NCI-H146 (cell line): Measurements from ENCODE around the gene MVB12A.
A peak's percentile ranks its signal among the peaks of the same experiment; 100 is the strongest.

ENCODE experiments used
- DNase-seq: peaks from one replicate; lab custom pipeline; 2025; lab: John Stamatoyannopoulos, UW

Gene MVB12A

DNA sequence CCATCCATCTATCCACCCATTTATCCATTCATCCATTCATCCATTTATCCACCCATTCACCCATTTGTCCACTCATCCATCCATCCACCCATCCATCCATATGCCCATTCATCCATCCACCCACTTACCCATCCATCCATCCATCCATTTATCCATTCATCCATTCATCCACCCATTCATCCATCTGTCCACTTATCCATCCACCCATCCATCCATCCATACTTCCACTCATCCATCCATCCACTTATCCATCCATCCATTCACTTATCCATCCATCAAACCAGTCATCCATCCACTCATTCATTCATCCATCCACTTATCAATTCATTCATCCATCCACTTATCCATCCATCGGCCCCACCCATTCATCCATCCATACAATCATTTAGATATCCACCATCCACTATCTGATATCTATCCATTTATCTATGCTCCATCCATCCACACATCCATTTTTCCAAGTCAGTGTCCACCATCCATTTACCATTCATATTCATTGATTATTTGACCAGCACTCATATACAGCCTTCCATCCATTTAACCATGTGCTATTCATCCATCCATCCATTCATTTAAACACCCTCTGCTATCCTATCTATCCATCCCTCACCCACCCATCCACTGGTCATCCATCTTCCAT lies 25.8 kb downstream of the MVB12A start:
- DNase-seq: no peak

DNA sequence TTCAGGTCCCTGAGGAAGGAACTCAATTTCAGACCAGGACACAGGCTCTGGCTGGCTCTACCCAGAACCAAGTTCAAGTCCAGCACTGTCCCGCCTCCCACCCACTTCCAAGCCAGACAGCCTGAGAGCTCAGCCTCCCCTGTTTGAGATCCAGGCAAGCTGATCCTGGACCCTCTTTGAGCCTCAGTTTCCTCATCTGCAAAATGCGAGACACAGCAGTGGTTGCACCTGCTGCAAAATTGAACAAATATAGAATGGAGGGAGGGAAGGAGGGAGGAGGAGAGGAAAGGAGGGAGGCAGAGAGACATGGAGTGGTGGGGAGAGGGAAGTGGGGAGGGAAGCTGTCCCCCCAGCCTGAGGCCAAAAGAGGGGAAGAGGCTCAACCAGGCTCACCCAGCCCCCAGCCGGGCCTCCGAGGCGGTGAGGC lies 27.9 kb downstream of the MVB12A start:
- DNase-seq: no peak

DNA sequence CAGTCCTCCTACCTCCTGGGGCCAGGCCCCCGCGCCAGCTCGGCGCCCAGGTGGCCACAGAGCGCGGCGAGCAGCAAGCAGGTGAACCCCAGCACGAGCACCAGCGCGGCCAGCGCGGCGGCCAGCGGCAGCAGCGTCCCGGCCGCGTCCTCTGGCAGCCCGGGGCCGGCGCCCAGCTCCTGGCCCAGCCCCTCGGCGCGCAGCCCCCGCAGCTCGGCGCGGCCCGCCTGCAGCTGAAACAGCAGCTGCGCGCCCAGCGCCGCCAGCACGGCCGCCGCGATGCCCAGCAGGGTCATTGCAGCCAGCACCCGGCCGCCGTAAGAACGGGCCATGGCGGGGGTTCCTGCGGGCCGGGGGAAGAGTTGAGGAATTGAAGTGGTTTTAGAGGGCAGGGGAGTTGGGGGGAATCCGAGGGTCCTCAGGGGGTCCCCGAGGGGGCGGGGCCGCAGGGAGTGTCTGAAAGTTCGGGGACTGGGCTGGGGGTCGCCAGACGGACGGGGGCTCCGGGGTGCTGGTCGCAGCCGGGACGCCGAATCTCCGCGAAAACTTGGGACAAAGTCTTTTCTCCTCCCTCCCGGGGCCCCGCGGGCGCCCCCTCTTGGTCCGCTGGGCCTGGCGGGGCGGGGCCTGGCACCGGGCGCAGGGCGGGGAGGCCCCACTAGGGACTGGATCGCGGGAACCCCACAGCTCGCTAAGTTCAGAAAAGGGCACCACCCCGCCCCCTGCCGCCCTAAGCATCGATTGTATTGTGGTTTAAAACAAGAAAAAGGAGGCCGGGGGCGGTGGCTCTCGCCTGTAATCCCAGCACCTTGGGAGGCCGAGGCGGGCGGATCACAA lies 28.5 kb downstream of the MVB12A start, which contains the start of gene TMEM221:
TMEM221 (minus strand) TSS at position 538 of the 837 bp plus-strand sequence; CDS start at position 332, 206 bp downstream.
- peak; percentile 44 for DNase-seq

- no peak for DNase-seq
Measured at GRCh38 chr19:17450264-17451075, 30.6 kb downstream of the MVB12A start.

GRCh38 chr19:17451820-17452219 lies 32.0 kb downstream of the MVB12A start:
- no peak for DNase-seq

DNA sequence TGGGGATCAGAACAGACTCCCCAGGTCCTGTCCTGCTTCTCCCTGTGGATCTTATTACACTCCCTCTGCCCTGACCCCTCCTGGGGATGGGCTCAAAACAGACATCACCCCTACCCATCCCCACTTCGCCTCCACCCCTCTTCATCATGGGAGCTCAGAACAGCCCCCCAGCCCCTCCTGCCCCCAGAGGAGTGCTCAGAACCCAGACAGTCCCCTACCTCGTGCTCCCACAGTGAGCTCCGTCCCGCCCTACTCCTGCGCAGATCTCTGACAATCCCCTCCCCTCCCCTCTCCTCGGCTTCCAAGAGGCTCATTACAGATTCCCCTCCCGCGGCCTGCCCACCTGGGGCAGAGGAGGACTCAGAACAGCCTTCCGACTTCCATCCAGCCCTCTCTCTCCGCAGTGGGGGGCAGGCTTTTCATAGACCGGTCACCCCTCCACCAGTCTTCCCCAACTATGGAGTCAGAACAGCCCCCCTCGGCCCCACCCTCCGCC lies 34.8 kb downstream of the MVB12A start:
- peak; percentile 27 for DNase-seq

- peak; percentile 34 for DNase-seq
Measured at GRCh38 chr19:17455308-17456123, 35.7 kb downstream of the MVB12A start.

GRCh38 chr19:17456127-17456526 lies 36.3 kb downstream of the MVB12A start:
- DNase-seq: no peak

DNA sequence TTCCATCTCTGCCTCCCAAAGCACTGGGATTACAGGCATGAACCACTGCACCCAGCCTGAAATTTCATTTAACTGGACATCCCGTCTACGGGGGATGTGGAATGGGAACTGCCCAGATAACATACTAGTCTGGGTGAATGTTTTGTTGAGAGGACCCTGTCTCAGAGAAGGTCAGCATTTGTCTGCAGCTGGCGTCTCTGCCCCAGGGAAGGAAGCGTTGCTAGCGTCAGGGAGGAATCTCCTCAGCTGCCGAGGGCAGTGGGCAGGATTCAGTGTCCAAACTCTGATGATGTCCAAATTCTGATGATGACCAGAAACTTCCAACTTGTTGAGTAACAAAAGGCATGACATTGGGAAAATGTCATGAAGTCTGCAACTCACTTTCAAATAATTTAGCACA lies 37.8 kb downstream of the MVB12A start:
- DNase-seq: no peak

DNA sequence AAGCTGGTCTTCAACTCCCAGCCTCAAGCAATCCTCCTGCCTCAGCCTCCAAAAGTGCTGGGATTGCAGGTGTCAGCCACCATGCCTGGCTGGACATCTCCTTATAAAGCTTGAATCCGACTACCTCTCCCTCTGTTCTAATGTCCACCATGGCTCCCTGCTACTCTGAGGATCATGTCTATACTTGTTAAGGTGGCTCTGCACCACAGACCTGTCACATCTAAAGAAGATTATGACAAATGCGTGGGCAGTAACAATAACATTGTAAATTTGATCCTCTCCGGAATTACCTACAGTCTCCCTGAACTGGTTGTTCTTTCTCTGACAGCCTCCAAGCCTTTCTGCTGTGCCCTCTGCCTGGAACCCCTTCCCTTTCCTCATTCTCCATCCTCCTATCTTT lies 39.1 kb downstream of the MVB12A start:
- no peak for DNase-seq

GRCh38 chr19:17460372-17461230 lies 40.8 kb downstream of the MVB12A start, which contains the start of gene NXNL1:
TSS of gene NXNL1 (minus strand) at chr19:17460926. CDS start at chr19:17460869, 57 bp downstream.
- no peak for DNase-seq

DNA sequence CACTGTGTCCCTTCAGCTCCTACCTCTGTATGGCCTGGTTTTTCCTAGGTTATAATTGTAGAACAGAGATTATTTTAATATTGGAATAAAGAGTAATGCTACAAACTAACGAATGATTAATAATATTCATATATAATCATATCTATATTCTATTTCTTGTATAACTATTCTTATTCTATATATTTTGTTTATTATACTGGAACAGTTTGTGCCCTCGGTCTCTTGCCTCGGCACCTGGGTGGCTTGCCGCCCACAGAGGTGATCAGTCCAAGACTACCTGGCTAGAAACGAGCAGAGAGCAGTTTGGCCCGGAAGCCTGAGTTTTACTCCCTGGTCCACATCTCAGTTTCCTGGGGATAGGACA lies 46.6 kb downstream of the MVB12A start:
- DNase-seq: no peak

DNA sequence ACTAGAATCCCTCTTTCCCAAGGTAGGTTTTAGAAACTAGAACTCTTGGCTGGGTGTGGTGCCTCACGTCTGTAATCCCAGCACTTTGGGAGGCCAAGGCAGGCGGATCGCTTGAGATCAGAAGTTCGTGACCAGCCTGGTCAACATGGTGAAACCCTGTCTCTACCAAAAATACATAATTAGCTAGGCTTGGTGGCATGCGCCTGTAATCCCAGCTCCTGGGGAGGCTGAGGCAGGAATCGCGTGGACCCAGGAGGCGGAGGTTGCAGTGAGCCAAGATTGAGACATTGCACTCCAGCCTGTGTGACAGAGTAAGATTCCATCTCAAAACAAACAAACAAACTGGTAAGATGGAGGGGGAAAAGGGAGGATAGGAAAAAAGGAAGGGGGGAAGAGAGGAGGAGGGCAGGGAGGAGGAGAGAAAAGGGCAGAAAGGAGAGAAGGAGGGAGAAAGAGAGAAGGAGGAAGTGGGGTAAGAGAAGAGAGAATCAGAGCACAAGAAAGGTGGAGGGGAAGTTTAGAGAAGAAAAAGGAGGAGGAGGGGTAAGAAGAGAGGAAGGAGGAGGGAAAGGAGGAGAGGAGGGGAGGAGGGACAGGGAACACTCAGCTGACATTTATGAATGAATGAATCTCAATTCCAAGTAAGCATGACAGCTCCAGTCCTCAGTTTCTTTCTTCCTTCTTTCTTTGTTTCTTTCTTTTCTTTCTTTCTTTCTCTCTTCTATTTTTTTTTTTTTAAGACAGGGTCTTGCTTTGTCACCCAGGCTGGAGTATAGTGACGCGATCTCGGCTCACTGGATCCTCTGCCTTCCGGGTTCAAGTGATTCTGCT lies 47.8 kb downstream of the MVB12A start:
- no peak for DNase-seq

GRCh38 chr19:17468302-17469091 lies 48.6 kb downstream of the MVB12A start:
- DNase-seq: no peak

- DNase-seq: no peak
Measured at GRCh38 chr19:17469092-17469480, 49.2 kb downstream of the MVB12A start.

DNA sequence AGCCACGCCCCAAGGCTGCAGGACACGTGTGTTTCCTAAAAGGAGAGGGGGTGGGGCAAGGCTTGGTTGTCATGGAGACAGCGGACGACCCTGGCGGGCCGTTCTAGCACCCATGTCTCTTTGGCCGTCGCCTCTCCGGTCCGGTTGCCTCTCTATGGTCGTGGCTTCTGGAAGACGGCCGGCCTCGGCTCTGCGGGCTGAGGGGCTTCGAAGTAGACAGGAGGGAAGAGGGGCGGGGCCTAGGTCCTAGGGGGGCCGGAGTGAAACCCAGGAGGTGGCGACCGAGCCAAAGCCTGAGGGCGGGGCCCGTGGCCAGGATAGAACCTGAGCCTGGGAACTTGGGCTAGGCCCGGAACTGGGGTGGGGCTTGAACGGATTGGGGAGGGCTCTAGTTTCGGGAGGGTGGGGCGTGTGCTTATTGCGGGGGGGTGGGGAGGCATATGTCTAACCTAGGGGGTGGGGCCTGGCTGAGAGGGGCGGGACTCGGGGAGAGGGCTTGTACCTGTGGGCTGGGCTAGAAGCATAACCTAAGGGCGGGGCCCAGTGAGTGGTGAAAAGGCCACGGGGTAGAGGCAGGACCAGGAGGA lies 49.7 kb downstream of the MVB12A start:
- DNase-seq: peak; percentile 97

GRCh38 chr19:17470068-17470841 lies 50.4 kb downstream of the MVB12A start, which contains the start of gene SLC27A1:
TSS of gene SLC27A1 (plus strand) at chr19:17470524. CDS start at chr19:17470541, 17 bp downstream.
- DNase-seq: peak; percentile 99
